Retinal pigment epithelial cell (primary cell): ENCODE results near the gene SUSD6.
"Not testable (repeated sequence)": the region's sequence is repeated elsewhere in the genome, so short reads cannot be mapped to it uniquely, and the experiment has no call there.

ENCODE experiments used
- DNase-seq: peaks from one replicate; pipeline ENCODE4 v3.0.0-alpha.2; 2010; ENCODE audit warnings: low read depth
- H3K4me3 ChIP-seq: 2 replicates; pipeline ENCODE4 v1.5.1; 2011; ENCODE audit warnings: mild to moderate bottlenecking, low read length, control low read depth, moderate library complexity
- TF ChIP-seq, protein P1 (sequence below): conservative IDR thresholded peaks from 2 replicates; pipeline ENCODE4 v1.5.1; 2011; ENCODE audit warnings: low read depth, low read length, control low read depth, inconsistent platforms

SUSD6 gene

DNA sequence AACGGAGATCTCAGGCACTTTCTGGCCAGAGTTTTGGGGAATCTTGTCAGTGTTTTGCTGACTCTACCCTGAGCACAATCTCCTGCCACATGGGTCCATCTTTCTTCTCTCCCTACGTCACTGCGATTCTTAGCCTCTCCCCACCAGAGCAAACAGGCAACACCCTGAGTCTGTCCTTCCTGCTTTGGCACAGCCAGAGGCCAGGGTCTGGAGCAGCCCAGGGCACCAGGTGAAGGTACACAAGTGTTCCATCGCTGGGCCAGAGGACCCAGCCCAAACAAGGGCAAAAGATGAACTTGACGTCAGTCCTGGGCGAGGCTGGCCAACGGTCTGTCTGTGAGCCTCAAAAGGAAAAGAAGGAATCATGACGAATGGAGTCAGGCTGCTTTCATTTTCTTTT, 24.0 kb upstream of the SUSD6 start:
- DNase-seq = no peak
- TF ChIP-seq, protein P1, sequence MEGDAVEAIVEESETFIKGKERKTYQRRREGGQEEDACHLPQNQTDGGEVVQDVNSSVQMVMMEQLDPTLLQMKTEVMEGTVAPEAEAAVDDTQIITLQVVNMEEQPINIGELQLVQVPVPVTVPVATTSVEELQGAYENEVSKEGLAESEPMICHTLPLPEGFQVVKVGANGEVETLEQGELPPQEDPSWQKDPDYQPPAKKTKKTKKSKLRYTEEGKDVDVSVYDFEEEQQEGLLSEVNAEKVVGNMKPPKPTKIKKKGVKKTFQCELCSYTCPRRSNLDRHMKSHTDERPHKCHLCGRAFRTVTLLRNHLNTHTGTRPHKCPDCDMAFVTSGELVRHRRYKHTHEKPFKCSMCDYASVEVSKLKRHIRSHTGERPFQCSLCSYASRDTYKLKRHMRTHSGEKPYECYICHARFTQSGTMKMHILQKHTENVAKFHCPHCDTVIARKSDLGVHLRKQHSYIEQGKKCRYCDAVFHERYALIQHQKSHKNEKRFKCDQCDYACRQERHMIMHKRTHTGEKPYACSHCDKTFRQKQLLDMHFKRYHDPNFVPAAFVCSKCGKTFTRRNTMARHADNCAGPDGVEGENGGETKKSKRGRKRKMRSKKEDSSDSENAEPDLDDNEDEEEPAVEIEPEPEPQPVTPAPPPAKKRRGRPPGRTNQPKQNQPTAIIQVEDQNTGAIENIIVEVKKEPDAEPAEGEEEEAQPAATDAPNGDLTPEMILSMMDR = no peak
- H3K4me3 ChIP-seq = no peak overlapping the region

DNA sequence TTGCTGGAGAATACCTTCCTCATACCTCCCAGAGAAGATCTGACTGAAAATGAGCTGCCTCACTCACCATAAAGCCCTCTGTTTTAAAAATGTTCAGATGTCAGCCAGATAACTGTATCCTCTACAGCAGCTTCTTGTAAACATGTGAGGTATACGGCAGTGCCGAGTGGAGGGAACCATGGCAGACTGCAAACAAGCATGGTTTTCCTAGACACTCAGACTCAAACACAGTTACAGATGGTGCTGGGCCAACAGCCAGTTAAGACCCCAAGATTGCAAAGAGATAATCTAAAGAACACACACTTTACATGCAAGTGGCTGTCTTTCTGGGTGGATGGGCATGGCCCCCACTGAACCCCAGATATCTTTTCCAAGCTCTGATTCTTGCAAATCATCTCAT, 20.1 kb upstream of the SUSD6 start:
- TF ChIP-seq, protein P1 = no peak
- H3K4me3 ChIP-seq = no peak overlapping the region
- no peak for DNase-seq

DNA sequence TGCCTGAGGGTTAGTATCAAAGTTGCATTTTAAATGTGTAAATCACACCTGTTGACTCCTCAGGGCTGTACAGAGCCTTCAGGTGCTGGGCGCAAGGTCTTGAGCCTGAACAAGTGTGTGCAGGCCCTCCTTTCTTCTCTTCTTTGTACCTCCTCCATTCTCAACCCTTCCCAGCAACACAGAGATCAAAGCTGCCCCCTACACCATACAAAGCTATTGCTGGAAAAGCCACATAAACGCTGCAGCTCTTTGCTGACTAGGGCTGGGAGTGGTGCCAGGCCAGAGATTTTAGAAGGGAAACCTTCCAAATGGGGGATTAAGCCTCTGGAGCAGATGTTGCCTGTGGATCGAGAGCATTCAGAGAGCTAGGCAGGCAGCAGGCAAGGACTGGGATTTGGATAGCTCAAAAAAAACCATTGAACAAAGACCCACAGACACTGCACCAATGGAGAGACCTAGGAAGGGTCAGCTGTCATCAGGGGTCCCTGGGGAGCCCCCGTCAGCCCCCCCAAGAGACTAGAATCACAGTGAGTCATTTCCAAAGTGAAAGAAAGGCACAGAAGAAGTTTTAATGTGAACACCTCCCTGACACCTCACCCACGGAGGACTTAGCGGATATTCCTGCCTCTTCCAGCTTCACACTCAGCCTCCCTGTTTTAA, 18.2 kb upstream of the SUSD6 start:
- no peak overlapping the region for H3K4me3 ChIP-seq
- TF ChIP-seq, protein P1 = no peak
- DNase-seq = peak; percentile 61

DNA sequence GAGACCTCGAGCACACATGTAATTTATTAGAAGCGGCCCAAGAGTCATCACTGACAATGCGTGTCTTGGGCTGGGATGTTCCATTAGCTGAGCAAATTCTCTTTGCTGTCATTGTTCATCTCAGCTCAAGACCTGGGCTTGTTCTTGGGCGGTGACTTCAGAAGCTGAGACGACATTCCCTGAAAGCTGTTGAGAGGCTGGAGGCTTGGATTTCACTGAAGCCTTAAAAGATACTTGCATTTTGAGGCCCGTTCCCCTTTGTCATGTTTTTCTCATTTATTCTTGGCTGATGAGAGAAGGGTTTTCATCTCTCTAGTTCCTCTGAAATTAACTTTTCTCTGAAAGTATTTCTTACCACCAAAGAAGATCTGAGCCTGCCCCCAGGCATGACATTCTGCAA, 16.6 kb upstream of the SUSD6 start:
- H3K4me3 ChIP-seq = no peak overlapping the region
- no peak for DNase-seq
- TF ChIP-seq, protein P1 = no peak

DNA sequence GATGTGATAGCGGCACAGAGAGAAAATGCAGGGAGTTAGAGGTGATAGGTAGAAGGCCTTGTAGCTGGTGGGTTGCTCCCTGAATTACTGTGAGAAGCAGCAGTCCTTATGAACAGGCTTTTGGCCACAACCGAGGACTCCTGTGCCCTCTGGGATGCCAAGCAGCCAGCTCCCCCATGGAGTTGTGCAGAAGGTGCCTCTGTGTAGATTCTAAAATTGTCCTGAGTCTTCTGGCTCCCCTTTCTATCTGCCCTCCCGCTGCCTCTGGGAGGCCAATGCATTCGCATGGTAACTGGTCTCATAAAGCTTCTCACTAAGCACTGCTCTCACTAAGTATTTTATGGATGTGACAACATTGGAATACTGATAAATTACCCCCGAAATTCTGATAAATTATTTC, 16.1 kb upstream of the SUSD6 start:
- DNase-seq = no peak
- H3K4me3 ChIP-seq = no peak overlapping the region
- TF ChIP-seq, protein P1 = no peak

DNA sequence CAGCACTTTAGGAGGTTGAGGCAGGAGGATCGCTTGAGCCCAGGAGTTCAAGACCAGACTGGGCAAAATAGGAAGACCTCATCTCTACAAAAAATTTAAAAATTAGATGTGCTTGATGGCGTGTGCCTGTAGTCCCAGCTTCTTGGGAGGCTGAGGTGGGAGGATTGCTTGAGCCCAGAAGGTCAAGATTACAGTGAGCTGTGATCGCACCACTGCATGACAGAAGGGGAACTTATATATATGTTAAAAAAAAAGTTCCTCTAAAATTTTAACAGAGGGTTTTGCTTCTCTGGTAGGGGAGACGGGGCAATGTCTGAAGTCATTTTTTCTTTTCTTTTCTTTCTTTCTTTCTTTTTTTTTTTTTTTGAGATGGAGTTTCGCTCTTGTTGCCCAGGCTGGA, 12.0 kb upstream of the SUSD6 start:
- not testable (repeated sequence) for DNase-seq, H3K4me3 ChIP-seq

DNA sequence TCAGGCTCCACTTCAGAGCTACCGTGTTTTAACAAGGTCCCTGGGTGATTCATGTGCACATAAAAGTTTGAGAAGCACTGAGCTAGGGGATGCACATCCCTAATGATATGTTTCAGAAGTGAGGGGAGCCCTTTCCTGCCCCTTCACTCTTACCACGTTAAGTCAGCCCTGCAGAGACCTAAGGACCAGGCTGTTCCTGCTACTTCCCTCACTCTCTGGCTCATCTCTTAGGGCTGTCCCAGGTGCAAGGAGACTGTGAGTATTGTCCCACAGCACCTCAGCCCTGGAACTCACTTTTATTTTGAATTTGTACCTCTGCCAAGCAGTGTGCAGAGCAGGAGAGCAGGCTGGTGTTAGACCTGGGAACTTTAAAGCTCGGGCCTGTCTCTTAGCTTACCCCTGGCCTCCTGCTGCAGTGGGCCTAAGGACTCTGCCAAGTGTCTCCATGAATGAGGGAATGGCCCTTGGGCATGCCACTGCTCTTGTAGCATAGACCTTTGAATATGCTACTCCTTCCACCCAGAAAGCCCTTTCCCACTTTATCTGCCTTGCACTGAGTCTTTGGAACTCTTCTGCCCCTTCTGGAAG, 11.0 kb upstream of the SUSD6 start:
- no peak overlapping the region for H3K4me3 ChIP-seq
- TF ChIP-seq, protein P1 = no peak
- no peak for DNase-seq

DNA sequence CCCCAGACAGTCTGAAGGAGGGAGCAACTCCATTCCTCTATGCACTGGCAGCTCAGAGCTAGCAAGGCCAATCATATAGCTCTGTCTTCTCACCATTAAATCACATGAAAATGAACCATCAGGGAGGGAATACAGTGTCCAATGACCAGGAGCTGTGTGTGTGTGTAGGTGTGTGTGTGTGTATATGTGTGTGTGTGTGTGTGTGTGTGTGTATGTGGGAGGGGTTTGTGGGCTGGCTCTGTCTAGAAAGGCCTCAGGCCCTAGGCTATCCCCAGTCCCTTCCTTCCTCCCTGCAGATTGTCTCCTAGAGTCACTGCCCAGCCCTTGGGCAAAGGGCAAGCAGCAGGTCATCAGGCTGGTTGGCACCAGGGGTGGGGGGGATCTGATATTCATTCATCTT, 5.7 kb upstream of the SUSD6 start:
- TF ChIP-seq, protein P1 = no peak
- no peak overlapping the region for H3K4me3 ChIP-seq
- DNase-seq = no peak
